ENCODE results near the gene XPO6. TPM values are rescaled to one million over a fixed set of nuclear protein-coding genes. Genes with fewer than 3 reads are reported as not detected.

Gene XPO6
- total RNA-seq, 1 experiment from 2014 or later: 124 TPM

- Histone ChIP-seq H3K27me3 (ENCODE audit: insufficient read depth, low read length) (peaks cover 18% of the 10 kb centered on the region; the same call in 1 of the 2 replicates), H2BK12ac (ENCODE audit: insufficient read length, low read depth, low read length) (no peak overlapping the region), H3K9me3 (ENCODE audit: control insufficient read depth, low read depth, low read length) (no peaks in the 10 kb centered on the region), H3K79me1 (ENCODE audit: insufficient read depth, low read depth, low read length, poor library complexity, severe bottlenecking) (no peaks in the 10 kb centered on the region), H4K20me1 (ENCODE audit: control insufficient read depth, insufficient read depth, insufficient read length) (no peaks in the 10 kb centered on the region), H4K91ac (ENCODE audit: insufficient read length, low read depth, low read length) (no peak overlapping the region), H3K23ac (ENCODE audit: insufficient read length, low read depth, low read length) (no peak overlapping the region), H2BK120ac (ENCODE audit: low read depth, low read length, poor library complexity, severe bottlenecking) (no peak overlapping the region), H2AK5ac (ENCODE audit: insufficient read length, low read length) (no peak overlapping the region), H3T11ph (ENCODE audit: low read length) (no peak overlapping the region), H3K4me1 (ENCODE audit: insufficient read depth, low read length) (no peaks in the 10 kb centered on the region), H4K8ac (replicated peaks; ENCODE audit: insufficient read length, low read depth, low read length) (no peak overlapping the region), H2AFZ (ENCODE audit: low read length) (no peak overlapping the region), H2BK20ac (ENCODE audit: low read depth, low read length, poor library complexity, severe bottlenecking) (no peak overlapping the region), H3K23me2 (ENCODE audit: insufficient read length, low read depth, low read length, poor library complexity, severe bottlenecking) (peaks cover 5% of the 10 kb centered on the region), H3K4me2 (ENCODE audit: insufficient read depth, insufficient read length, low read length) (no peak overlapping the region), H3K56ac (ENCODE audit: insufficient read length, low read depth, low read length) (no peak overlapping the region), H3K14ac (ENCODE audit: insufficient read depth, low read length) (no peak overlapping the region), H2BK15ac (ENCODE audit: low read depth, low read length) (no peak overlapping the region), H3K18ac (ENCODE audit: insufficient read length, low read depth, low read length) (no peak overlapping the region), H3K79me2 (ENCODE audit: insufficient read depth, low read length) (no peaks in the 10 kb centered on the region), H3K9ac (ENCODE audit: extremely low read depth, insufficient read length, low read length) (no peak overlapping the region), H2BK5ac (ENCODE audit: insufficient read length, low read length) (no peak overlapping the region), H3K4ac (ENCODE audit: low read depth, low read length) (no peak overlapping the region), H3K27ac (ENCODE audit: insufficient read length, low read depth, low read length) (no peak overlapping the region), H4K5ac (ENCODE audit: insufficient read length, low read depth, low read length) (no peak overlapping the region)
- H3K27ac Mint-ChIP-seq: no peak overlapping the region
- peaks cover 0 to 5% of the 10 kb centered on the region in 2 experiments; a peak in 2 of 4 replicates for H3K4me1 Mint-ChIP-seq
- TF ChIP-seq CTCF (conservative IDR thresholded peaks at IDR 0.05): no peak
- H3K27me3 Mint-ChIP-seq (ENCODE audit: low read depth): peaks cover 64% of the 10 kb centered on the region
- no peaks in the 10 kb centered on the region for H3K36me3 Mint-ChIP-seq (ENCODE audit: insufficient read depth in 1 of 3, low read depth in 3 of 3)
- no CpG with 5 or more reads among the region's 12 CpGs for WGBS (ENCODE audit: extremely low coverage, insufficient read length, low lambda C conversion rate)
- H3K9me3 Mint-ChIP-seq: no peaks in the 10 kb centered on the region
- no peak overlapping the region; a peak in 1 of 5 replicates for H3K4me3 Mint-ChIP-seq
- no peak for DNase-seq
Measured at GRCh38 chr16:28059841-28060575, 151.8 kb downstream of the XPO6 start.

Data from H9 (cell line).